ENCODE measurements around the gene MYO16.
"Not testable (repeated sequence)": the region's sequence is repeated elsewhere in the genome, so short reads cannot be mapped to it uniquely, and the experiment has no call there.

MYO16 gene

GRCh38 chr13:109200556-109200955 is 571.1 kb downstream of the MYO16 start:
- DNase-seq (ENCODE audit: low spot score) = no peak

- DNase-seq (ENCODE audit: low spot score) = no peak
These were observed 574.2 kb downstream of the MYO16 start for GRCh38 chr13:109203587-109203986.

- DNase-seq (ENCODE audit: low spot score) = no peak
These were observed 574.8 kb downstream of the MYO16 start for GRCh38 chr13:109204252-109204651.

GRCh38 chr13:109204657-109205056 is 575.2 kb downstream of the MYO16 start:
- DNase-seq (ENCODE audit: low spot score) = no peak

GRCh38 chr13:109205315-109205714 is 575.9 kb downstream of the MYO16 start:
- DNase-seq (ENCODE audit: low spot score) = no peak

GRCh38 chr13:109206616-109207015 is 577.2 kb downstream of the MYO16 start:
- no peak for DNase-seq (ENCODE audit: low spot score)

GRCh38 chr13:109207622-109208021 is 578.2 kb downstream of the MYO16 start:
- DNase-seq (ENCODE audit: low spot score) = no peak

GRCh38 chr13:109208522-109208921 is 579.1 kb downstream of the MYO16 start:
- DNase-seq (ENCODE audit: low spot score) = no peak

GRCh38 chr13:109209526-109209925 is 580.1 kb downstream of the MYO16 start:
- DNase-seq (ENCODE audit: low spot score) = no peak

GRCh38 chr13:109211616-109212015 is 582.2 kb downstream of the MYO16 start:
- DNase-seq (ENCODE audit: low spot score) = no peak

- DNase-seq (ENCODE audit: low spot score) = no peak
These were observed 583.2 kb downstream of the MYO16 start for GRCh38 chr13:109212650-109213049.

- DNase-seq (ENCODE audit: low spot score) = no peak
These were observed 584.3 kb downstream of the MYO16 start for GRCh38 chr13:109213714-109214113.

GRCh38 chr13:109214393-109214792 is 585.0 kb downstream of the MYO16 start:
- DNase-seq (ENCODE audit: low spot score) = no peak

- DNase-seq (ENCODE audit: low spot score) = no peak
These were observed 586.0 kb downstream of the MYO16 start for GRCh38 chr13:109215377-109215776.

- not testable (repeated sequence) for DNase-seq (ENCODE audit: low spot score)
These were observed 588.1 kb downstream of the MYO16 start for GRCh38 chr13:109217510-109217909.

GRCh38 chr13:109220631-109221030 is 591.2 kb downstream of the MYO16 start:
- DNase-seq (ENCODE audit: low spot score) = no peak

GRCh38 chr13:109224033-109224432 is 594.6 kb downstream of the MYO16 start:
- no peak for DNase-seq (ENCODE audit: low spot score)

GRCh38 chr13:109226631-109227030 is 597.2 kb downstream of the MYO16 start:
- DNase-seq (ENCODE audit: low spot score) = no peak

GRCh38 chr13:109227344-109227940 is 598.0 kb downstream of the MYO16 start:
- DNase-seq (ENCODE audit: low spot score) = no peak

- DNase-seq (ENCODE audit: low spot score) = no peak
These were observed 598.8 kb downstream of the MYO16 start for GRCh38 chr13:109228211-109228610.

- no peak for DNase-seq (ENCODE audit: low spot score)
These were observed 602.5 kb downstream of the MYO16 start for GRCh38 chr13:109231888-109232287.

GRCh38 chr13:109233293-109233692 is 603.9 kb downstream of the MYO16 start:
- no peak for DNase-seq (ENCODE audit: low spot score)

GRCh38 chr13:109235901-109236300 is 606.5 kb downstream of the MYO16 start:
- no peak for DNase-seq (ENCODE audit: low spot score)

GRCh38 chr13:109241160-109241559 is 611.7 kb downstream of the MYO16 start:
- no peak for DNase-seq (ENCODE audit: low spot score)

Measured in iPS-NIHi11 (cell line).